HG03135 (cell line): ENCODE data around the gene BEGAIN.

ENCODE experiments used
- ATAC-seq: cut with Tn5 transposase; IDR thresholded peaks from one replicate; pipeline ENCODE4 v1.9.1; 2021; ENCODE audit warnings: mild to moderate bottlenecking, moderate library complexity; ENCODE audit not compliant: unreplicated experiment

The BEGAIN gene

DNA sequence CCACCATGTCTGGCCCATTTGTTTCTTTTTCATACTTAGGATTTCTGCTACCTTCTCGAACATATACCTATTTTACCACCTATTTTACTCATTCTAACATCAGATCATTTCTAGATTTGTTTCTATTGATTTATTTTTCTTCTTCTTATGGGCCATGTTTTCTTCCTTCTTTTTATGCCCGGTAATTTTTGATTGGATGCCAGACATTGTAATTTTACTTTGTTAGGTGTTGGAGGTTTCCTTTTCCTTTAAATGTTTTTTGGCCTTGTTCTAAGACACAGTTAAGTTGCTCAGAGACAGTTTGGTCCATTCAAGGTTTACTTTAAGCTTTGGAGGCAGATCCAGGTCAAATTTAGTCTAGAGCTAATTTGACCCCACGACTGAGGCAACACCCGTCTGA, 14.7 kb upstream of the BEGAIN start:
- no peak for ATAC-seq

- ATAC-seq: no peak
Measured at GRCh38 chr14:100601064-100601463, 13.8 kb upstream of the BEGAIN start.

GRCh38 chr14:100599981-100600380, 12.8 kb upstream of the BEGAIN start:
- ATAC-seq: no peak

DNA sequence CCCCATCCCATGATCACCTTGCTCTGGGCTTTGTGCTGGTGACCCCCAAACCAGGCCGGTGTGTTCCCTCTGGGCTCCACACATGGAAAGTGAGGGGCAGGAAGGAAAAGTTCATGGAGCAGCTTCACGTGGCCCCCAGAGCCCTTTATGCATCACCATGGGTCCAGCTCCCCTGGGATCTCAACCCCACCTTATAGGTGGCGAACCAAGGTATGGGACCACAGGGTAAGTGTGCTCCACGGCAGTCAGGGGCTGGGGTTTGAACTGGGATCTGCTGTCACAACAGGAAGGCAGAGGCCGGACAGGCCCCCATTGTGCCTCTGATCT, 7.4 kb upstream of the BEGAIN start:
- no peak for ATAC-seq

DNA sequence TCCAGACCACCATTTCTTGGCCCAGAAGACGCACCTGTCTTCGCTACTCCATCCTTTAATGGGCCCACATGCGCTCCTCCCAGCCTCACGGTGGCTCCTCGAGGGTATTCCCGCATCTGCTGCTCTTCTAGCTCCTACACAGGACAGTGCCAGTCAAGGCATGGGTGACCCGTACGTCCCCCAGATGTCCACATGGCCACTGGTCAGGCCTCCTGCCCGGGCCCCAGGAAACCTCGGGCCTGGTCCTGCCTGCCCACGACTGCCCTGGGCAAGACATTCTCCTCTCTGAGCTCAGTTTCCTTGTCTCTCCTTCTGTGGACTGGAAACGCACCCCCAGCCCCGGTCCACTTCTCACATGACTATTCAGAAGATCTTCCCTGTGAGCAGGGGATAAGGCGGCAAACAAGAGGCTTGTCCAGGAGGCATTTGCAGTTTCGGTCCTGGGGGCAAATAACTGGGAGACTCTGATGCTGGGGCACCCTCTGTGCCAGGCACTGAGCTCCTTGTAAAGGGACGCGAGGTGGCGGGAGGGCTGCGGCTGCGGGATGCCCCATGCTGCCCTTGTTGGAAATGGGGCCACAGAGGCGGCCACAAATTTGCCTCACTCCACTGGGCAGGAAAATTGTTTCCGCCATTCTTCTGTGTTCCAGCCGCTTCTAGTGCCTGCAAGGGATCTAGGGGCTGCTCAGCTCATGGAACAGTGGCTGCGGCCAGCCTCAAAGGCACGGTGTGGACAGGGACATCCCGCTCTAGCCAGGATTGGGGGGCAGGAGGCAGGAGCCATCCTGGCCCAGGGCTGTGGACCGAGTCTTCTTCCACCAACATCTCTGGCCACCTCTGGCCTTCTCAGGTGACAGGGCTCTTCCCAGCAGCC, 6.8 kb upstream of the BEGAIN start:
- no peak for ATAC-seq

DNA sequence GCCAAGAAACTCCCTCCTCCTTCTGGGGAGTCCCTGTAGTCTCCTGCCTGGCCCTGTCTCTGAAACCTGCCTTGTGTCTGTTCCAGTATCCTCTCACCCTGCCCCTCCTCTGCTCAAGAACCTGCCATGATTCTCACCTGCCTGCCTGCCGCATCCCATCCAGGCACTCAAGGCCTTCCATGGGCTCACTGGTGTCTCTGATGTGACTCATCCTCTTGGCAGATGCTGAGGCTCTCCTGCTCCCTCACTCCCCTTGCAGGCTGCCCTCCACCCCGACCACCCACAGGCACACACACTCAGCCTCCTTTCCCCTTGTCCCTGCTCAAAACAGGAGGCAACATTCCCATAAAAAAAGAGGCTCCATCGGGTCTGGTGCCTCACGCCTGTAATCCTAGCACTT, 5.8 kb upstream of the BEGAIN start:
- ATAC-seq: no peak

DNA sequence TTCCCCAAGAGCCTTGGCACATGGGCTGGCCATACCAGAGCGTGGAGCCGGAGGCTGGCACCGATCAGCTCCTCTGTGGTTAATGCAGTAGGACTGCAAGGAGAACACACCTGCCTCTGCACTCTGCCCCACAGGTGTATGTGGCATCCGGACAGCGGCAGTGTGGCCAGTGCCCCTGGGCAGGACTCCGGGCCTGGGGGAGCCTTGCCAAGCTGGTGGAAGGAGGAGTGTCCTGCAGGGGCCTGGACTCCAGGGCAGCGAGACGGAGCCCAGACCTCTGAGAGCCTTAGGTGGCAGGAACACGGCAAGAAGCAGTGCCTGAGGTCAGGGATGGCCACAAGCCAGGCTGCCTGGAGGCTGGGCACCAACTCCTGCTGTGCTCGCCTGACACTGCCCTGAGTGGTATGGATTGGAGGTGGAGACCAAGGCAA, 5.3 kb upstream of the BEGAIN start:
- no peak for ATAC-seq

DNA sequence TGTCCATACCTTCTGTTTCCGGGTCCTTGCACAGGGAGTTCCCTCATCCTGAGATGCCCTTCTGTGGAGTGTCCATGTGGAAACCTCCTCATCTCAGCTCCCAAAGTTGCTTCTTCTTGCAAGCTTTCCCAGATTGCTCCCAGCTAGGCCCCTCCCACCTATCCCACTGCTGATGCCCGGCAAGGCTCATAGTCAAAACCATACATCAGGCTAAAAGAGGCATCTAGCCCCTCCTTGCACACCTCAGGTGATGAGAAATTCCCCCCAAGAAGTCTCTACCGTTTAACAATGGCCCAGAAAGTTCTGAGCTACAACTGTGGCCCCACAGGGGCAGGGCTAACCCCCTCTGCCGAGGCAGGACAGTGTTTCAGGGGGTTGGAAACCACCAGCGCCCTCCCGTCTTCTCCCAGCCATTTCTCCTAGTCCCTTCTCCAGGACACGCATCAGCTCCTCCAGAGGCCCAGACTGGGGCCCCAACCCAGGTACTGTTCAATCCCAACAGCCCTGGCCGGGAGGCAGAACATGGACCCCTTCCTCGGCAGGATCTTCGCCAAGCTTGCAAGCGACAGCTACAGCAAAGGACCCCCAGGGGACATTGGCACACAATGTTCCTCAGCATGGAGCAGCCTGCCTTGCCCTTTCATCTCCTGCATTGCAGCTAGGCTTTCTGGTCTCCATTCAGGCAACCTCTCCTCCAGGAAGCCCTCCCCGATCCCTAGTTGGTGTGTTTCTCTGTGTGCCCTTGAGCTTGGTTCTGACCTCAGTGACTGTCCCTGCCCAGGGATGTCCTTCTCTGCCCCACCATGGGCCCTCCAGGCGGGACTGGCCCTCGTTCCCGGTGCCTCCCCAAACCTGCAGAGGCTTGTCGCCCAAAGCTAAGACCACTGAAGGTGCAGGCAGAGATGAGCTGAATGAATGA, 4.5 kb upstream of the BEGAIN start:
- ATAC-seq: no peak

DNA sequence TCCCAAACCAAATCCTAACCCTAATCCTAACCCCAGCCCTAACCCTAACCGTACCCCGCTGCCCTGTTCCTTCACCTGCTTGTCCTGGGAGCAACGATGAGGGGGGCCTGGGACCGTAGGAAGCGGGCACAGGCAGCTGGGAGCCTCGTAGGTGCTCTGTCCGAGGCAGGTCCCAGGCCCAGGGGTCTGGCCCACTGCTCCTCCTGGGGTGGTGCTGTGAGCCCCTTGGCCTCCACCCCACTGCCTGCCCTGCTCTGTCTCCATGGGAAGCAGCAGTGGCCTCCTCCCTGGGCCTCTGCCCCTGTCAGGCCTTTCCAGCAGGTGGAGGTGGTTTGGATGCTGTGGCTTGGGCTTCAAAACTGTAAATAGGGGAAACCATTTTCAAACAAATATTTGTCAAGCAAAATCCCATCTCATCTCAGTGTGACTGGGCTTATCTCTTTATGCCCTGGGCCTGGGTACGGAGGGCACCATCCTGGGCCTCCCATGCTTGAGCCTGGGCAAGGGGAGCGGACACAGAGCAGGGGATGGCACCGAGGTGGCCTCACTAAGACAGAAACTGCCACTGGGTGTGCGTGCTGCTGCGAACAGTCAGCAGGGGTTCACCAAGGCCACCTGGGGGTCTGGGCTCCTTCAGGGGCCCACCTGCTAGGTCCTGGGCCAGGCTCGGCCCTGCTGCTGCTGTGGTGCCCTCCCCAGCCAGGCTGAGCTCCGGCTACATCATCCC, 3.7 kb upstream of the BEGAIN start:
- no peak for ATAC-seq

DNA sequence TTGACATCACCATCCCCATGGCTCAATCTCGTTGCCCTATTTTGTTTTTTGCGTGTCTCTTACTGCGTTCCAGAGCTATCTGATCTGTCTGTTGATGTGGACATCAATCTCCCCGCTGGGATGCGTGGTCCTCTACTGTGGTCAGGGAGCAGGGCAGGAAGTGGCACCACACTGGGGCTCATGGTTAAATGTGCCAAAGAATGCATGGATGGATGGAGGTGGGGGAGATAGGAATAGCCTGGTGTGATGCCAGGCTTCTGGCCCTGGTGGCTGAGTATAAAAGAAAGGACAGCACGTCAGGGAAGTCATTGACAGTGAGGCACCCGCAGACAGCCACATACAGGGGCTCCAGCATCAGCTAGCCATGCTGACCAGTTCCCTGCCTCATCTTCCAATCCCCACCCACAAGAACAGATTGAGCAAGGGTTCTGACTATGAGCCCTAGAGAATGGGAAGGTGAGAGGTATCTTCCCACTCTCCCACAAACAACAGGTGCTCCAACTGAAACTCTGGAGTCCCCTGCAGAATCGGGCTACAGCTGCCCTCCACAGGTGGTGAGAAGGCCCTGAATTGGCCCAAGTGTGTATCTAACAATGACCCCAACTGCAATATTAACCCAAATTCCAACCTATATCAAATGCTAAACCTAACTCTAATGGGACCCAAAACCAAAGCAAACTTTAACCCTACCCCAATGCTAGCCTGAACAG, 2.7 kb upstream of the BEGAIN start:
- no peak for ATAC-seq

GRCh38 chr14:100589071-100589759, 2.0 kb upstream of the BEGAIN start:
- ATAC-seq: no peak

- no peak for ATAC-seq
Measured at GRCh38 chr14:100588671-100589070, 1.5 kb upstream of the BEGAIN start.

- ATAC-seq: no peak
Measured at GRCh38 chr14:100587763-100588411, 670 bp upstream of the BEGAIN start.

GRCh38 chr14:100586403-100587085, 673 bp downstream of the BEGAIN start:
- ATAC-seq: no peak

GRCh38 chr14:100586153-100586402, 1.1 kb downstream of the BEGAIN start:
- ATAC-seq: no peak

DNA sequence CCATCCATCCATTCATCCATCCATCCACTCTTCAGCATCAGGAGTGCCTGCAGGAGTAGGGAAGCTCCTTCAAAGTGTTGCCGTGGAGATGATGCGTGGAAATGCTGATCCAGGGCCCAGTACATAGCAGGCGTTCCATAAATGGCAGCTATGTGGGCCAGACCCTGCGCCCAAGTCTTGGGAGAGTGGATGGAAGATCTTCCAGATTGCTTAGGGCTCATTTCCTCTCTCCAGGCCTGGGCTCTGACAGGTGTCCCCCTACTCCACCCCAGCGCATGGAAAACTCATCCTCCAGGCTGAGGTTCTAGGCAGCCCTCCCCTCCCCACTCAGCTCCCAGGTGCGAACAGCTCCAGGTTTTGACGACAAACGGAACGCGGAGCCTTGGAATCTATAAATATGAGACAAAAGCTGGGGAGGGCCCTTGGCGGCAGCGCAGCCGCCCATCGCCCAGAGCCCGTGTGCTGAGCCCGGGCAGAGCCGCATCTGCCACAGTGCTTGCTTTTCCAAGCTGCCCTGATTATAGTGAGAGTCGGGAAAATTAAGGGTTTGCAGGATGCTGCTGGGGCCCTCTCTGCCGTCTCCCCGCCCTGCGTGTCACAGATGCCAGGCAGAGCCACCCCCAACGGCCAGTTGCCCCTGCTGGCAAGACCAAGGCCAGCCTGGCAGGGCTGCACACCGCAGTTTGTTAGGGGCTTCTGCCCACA, 1.6 kb downstream of the BEGAIN start:
- ATAC-seq: no peak

DNA sequence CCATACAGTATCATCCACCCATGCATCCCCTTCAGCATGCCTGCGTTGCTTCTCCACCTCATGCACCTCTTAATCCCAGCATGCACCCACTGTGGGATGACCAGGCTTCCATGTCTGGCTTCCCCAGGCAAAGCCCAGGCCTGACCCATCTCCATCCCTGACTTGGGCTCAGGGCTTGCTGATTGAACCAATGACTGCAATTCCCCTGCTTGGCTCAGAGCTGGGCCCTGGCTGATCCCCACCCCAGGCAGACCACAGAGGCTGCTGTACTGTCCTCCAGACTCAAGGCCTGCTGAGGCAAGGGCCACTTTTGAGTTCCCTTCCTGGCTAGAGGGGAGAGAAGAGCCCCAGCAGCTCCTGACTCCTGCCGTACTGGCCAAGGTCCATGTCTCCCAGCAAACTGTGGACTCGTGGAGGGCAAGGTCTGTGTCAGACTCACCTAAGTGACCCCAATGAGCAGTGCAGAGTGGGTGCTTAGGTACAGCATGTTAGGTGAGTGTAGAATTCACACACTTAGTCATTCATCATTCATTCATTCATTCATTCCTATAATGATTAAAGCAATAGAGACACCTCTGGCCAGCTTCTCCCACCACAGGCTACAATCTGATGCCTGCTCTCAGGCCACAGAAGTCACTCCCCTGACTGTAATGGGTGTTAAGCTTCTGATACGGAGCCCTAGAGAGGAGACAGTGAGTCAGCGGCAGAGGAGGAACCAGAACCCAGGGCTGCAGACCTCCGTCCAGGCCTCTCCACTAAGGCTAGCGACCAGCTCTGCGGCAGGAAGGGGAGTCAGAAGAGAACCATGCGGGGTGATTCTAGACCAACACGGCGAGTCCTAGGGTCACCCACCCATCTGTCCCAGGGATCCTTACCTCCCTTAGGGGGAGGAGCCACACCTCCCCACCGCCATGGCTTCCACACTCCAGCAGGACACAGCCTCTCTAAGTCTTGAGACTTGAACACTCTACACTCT, 2.9 kb downstream of the BEGAIN start:
- no peak for ATAC-seq

DNA sequence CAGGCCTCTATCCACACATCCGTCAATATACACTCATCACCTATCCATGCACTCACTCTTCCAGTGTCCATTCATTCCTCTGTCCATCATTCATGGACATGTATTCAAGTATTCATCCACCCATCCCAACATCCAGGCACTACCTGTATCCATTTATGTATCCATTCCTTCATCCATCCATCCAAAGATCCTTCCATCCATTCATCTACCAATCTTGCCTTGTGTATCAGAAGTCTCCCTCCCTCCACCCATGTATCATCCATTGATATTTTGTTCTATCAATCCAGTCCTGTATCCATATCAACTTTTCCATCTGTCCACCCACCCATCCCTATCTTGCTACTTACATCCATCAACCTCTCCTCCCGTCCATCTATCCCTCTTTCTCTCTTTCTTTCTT, 4.0 kb downstream of the BEGAIN start:
- no peak for ATAC-seq
